ENCODE results near the gene HNF1B. TPM values are rescaled to one million over a fixed set of nuclear protein-coding genes. Genes with fewer than 3 reads are reported as not detected.
"Not testable (repeated sequence)": the region's sequence is repeated elsewhere in the genome, so short reads cannot be mapped to it uniquely, and the experiment has no call there.

Gene HNF1B
- total and polyA plus RNA-seq, 8 donors: 9.6 to 40.6 (median 36.1) TPM

- H3K36me3 ChIP-seq: no peaks in the 10 kb centered on the region
- H3K4me1 ChIP-seq: no peaks in the 10 kb centered on the region
- ATAC-seq: no peak
- H3K9me3 ChIP-seq: no peaks in the 10 kb centered on the region
- no peak for DNase-seq
- no peak for TF ChIP-seq CTCF (IDR thresholded peaks at IDR 0.05)
- H3K4me3 ChIP-seq: no peak overlapping the region
- intact Hi-C loops (cut with DNase I): no loop called here
- peaks cover 15 to 55% of the 10 kb centered on the region in 2 donors for H3K27me3 ChIP-seq
- H3K27ac ChIP-seq: no peak overlapping the region
Observed at GRCh38 chr17:37789021-37789565, 44.2 kb upstream of the HNF1B start.

GRCh38 chr17:37788526-37788925 is 43.7 kb upstream of the HNF1B start:
- TF ChIP-seq CTCF (IDR thresholded peaks at IDR 0.05): no peak
- Histone ChIP-seq H3K27ac (no peak overlapping the region), H3K36me3 (no peaks in the 10 kb centered on the region), H3K9me3 (no peaks in the 10 kb centered on the region), H3K27me3 (peaks cover 15 to 58% of the 10 kb centered on the region in 2 donors), H3K4me1 (no peaks in the 10 kb centered on the region), H3K4me3 (no peak overlapping the region)
- intact Hi-C loops (cut with DNase I): no loop called here
- ATAC-seq (no peak), DNase-seq (no peak)

GRCh38 chr17:37787055-37787757 is 42.3 kb upstream of the HNF1B start:
- intact Hi-C loops (cut with DNase I): no loop called here
- peak in 2 of 4 donors; percentile 22 to 48 for DNase-seq
- Histone ChIP-seq H3K4me3 (no peak overlapping the region), H3K36me3 (no peaks in the 10 kb centered on the region), H3K9me3 (no peaks in the 10 kb centered on the region), H3K4me1 (no peaks in the 10 kb centered on the region), H3K27me3 (peaks cover 15 to 62% of the 10 kb centered on the region in 2 donors), H3K27ac (no peak overlapping the region)
- TF ChIP-seq CTCF (IDR thresholded peaks at IDR 0.05): no peak
- ATAC-seq: peak; percentile 62

- no peak for DNase-seq
- Histone ChIP-seq H3K4me3 (no peak overlapping the region), H3K9me3 (no peaks in the 10 kb centered on the region), H3K4me1 (no peaks in the 10 kb centered on the region), H3K27ac (no peak overlapping the region), H3K27me3 (peaks cover 15 to 57% of the 10 kb centered on the region in 2 donors), H3K36me3 (no peaks in the 10 kb centered on the region)
- no peak for TF ChIP-seq CTCF (IDR thresholded peaks at IDR 0.05)
- intact Hi-C loops (cut with DNase I): no loop called here
- ATAC-seq: no peak
Observed at GRCh38 chr17:37786481-37786880, 41.6 kb upstream of the HNF1B start.

- H3K27ac ChIP-seq; H3K4me3 ChIP-seq; DNase-seq; ATAC-seq; intact Hi-C loops (cut with DNase I); H3K36me3 ChIP-seq; H3K4me1 ChIP-seq; H3K9me3 ChIP-seq: not testable (repeated sequence)
- H3K27me3 ChIP-seq: peaks cover 5 to 28% of the 10 kb centered on the region in 2 donors
Observed at GRCh38 chr17:37782460-37782859, 37.6 kb upstream of the HNF1B start.
